HG03469 (cell line): ENCODE measurements around the gene AIF1L.

ENCODE experiments used
- ATAC-seq: cut with Tn5 transposase; IDR thresholded peaks from one replicate; pipeline ENCODE4 v1.9.1; 2021; ENCODE audit warnings: mild to moderate bottlenecking, moderate library complexity, moderate number of reproducible peaks; ENCODE audit not compliant: unreplicated experiment

AIF1L gene

DNA sequence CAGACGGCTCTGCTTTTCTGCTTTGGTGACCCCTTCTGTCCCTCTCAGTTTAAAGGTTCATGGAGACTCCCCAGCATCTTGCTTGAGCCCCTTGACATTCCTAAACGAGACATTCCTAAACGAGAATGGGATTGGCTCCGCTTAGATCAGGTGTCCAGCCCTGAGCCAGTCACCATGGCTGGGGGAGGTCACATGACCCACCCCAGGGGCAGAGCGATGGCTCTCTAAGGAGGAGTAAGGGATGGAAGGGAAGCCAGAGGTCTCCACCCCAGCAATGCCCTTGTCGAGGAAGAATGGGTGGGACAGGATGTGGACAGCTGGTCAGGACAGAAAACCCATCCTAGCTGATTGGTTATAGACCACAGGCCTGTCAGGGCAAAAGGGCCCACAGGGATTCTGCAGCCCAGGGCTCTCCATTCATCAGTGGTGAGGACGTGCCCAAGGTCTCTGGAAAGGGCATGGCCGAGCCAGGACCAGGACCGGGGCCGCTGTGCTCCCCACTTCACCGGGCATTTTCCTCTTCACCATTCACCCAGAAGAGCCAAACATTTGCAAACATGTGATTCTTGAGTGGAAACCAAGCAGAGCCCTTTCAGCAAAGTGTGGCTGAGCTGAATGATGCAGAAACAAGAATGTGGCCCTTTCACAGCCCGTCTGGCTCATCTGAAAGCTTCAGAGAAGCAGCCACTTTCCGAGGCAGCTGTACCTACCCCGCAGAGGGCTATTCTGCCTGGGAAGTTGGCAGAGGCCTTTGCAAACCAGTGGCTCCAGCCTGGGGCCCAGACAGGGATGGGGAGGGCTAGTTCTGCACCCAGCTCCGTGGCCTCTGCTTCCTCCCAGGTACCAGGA lies 19.8 kb upstream of the AIF1L start:
- no peak for ATAC-seq

DNA sequence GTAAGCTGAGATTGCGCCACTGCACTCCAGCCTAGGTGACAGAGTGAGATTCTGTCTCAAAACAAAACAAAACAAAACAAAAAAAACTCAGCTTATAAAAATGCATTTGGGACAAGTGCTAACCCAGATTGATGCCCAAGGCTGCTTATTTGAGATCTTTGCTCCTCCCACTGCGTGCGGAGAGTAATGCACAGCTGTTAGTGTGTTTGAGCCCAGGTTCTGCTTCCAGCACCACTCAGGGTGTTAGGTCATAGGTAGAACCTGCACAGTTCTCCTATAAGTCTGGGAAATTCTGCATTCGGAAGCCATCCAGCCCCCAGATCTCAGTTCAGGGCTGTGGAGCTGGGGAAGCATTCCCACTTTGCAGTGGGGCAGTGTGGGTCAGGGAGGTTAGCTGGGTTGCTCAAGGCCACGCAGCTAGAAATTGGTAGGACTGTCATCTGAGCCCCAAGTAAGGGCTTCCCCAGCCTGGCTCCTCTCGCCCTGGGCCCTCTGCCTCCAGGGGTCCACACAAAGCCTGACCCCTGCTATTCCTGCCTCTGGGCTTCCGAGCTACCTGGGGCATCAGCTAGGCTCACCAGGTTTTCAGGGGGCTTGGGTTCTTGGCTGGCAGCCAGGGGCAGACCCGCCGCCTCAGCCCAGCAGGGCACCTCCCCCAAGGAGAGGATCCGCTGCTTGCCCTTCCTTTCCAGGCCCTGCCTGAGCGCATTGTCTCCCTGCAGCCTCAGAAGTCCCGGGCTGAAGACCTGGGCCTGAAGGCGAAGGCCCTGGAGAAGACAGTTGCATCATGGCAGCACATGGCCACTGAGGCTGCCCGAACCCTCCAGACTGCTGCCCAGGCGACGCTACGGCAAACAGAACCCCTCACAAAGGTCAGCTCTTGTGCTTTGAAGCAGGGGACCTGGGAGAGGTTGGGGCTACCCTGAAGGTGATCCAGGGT lies 17.6 kb upstream of the AIF1L start:
- ATAC-seq = no peak

DNA sequence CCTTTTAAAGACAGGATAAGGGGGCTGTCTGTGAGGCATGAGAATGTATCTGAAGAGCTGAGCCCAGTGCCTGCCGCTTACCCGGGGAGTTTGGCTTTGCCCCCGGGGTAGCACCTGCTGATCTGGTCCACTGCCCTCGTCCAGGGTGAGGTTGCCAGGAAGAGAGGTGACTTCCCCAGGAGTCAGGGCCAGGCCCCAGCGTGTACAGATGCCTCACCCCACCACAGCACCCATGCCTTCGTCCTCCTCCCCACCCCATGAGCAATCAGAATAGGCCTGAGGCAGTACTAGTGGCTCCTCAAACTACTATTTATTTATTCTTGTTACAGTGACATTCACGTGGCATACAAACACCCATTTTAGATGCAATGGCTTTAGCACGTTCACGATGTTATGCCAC lies 15.7 kb upstream of the AIF1L start:
- ATAC-seq = no peak

DNA sequence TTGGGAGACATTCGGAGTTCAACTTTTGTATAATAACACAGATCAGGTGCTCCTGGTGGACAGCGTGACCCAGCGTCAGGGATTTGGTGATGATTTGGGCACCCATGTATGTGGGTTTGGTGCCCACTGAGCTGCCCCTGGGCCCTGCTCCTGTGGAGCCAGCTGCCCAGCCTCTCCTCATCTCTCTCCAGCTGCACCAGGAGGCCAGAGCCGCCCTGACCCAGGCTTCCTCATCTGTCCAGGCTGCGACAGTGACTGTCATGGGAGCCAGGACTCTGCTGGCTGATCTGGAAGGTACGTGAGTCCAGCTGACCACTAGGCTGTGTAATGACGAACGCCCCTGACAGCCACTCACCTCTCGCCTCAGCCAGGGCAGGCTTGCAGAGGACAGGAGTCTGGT lies 14.5 kb upstream of the AIF1L start:
- ATAC-seq = no peak

DNA sequence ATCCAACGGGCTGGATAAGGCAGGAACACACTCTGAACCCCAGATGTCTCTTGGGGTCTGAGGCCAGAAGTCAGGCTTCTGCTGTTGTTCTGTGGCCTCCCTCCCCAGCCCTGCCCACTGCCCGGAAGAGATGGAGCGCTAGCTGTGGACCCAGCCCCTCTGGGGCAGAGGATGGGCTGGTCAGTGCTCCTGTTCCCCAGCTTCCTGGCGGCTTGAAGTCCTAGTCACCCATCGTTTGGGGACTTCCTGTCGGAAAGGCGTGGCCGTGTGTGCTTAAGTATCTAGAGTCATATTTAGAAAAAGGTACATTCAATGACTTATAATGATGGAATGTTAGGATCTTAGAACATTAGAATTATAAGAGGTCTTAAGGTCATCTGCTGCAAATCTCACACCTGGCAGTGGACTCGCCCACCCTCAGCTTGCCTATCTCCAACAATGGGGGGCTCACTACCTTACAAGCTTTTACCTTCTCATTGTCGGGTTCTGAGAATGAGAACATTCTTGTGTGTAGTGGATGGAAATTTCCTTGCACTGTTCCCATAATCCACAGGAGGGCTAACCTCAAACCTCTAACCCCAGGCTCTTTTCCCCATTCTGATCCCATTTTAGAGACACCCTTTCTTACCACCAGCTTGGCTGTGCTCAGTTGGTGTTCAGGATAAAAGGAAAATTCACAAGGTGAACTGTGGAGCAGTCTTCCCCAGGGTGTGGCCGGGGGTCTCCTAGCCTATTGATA lies 13.4 kb upstream of the AIF1L start:
- ATAC-seq = no peak

DNA sequence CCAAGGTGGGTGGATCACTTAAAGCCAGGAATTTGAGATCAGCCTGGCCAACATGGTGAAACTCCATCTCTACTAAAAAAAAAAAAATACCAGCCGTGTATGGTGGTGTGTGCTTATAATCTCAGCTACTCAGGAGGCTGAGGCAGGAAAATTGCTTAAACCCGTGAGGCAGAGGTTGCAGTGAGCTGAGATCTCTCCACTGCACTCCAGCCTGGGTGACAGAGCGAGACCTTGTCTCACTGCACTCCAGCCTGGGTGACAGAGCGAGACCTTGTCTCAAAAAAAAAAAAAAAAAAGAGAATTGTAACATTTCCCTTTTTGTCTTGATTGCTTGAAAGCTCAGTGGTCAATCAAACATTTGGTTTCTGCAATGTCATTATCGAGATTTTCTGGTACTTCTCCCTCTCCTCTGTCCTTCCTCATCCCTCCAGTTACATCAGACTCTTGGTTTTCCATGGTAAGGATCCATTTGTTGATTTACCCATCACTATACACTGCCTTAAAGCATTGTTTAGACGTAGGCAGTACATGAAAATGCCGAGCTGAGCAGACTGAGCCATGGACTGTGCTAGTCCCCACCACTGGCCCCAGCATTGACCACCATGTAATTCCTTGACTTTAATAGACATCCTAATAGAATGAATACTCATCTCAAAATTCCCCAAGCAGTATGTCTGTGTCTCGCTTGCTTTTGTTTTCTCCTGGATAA lies 11.5 kb upstream of the AIF1L start:
- no peak for ATAC-seq

DNA sequence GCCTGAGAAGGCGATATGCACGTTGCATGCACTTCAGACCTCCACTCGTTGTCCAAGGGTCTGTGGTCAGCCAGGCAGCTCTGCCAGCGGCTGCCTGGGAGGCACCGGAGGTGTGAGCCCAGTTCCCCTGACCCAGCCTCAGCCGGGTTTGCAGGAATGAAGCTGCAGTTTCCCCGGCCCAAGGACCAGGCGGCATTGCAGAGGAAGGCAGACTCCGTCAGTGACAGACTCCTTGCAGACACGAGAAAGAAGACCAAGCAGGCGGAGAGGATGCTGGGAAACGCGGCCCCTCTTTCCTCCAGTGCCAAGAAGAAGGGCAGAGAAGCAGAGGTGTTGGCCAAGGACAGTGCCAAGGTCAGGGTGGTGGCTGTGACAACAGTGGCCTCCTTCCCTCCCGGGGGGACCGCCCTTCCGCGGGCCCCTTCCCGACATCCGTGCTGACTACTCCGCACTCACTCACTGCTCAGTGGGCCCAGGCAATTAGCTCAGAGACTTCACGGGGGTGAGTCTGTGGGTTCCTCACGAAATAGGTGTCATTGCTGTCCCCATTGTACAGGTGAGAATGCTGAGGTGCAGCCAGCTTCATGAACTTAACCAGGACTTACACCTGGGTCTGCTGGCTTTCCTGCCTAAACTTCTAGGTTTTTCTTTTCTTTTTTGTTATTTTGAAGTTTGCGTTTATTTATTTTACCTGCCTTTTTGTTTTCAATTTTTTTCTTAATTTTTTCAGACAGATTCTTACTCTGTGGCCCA lies 10.8 kb upstream of the AIF1L start:
- ATAC-seq = no peak

DNA sequence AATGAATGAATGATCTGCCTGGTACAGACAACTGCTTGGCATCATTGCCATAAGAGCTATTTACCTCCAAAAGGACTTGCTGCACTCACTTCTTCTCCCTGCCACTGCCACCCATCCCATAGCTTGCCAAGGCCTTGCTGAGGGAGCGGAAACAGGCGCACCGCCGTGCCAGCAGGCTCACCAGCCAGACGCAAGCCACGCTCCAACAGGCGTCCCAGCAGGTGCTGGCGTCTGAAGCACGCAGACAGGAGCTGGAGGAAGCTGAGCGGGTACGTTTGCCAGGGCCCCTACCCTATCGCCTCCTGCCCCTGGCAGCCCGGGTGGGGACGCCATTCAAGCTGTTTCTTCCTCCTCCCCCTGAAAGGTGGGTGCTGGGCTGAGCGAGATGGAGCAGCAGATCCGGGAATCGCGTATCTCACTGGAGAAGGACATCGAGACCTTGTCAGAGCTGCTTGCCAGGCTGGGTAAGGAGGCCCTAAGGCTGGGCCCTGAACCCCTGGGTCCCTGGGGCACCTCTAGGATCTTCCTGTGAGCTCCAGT lies 8.9 kb upstream of the AIF1L start:
- ATAC-seq = no peak

DNA sequence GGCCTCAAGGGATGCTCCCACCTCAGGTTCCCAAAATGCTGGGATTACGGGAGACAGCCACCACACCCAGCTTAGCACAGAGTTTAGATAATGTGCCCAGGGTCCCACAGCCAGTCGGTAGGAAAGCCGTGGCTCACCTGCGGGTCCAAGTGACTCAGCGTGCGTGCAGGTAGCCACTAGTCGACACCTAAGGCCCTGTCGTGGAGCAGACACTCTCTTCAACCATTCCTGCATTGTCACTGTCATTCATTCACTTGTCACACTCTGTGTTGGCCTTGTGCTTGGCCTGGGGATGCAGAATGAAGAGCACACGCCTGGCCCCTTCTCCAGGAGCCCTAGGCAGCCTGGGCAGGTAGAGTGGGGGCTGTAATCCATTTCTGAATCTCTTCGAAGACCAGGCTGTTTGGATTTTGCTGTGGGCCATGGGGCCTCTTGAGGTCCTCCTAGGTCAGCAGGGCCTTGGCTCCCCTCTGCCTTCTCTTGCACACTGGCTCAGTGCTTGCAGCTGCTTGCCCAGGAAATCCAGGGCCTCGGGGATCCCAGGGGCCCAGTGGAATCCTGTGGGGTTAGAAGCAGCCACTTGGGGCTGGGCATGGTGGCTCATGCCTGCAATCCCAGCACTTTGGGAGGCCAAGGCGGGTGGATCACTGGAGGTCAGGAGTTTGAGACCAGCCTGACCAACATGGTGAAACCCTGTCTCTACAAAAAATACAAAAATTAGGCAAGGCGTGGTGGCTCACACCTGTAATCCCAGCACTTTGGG lies 6.1 kb upstream of the AIF1L start:
- no peak for ATAC-seq

DNA sequence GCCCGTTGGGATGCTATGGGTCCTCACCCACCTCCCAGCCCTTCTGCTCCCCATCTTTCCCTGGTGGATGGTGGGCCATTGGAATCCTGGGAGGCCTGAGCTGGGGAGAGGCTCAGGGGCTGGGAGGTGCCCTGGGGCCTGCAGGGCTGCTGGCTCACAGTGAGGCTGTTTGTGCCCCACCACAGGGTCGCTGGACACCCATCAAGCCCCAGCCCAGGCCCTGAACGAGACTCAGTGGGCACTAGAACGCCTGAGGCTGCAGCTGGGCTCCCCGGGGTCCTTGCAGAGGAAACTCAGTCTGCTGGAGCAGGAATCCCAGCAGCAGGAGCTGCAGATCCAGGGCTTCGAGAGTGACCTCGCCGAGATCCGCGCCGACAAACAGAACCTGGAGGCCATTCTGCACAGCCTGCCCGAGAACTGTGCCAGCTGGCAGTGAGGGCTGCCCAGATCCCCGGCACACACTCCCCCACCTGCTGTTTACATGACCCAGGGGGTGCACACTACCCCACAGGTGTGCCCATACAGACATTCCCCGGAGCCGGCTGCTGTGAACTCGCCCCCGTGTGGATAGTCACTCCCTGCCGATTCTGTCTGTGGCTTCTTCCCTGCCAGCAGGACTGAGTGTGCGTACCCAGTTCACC lies 4.9 kb upstream of the AIF1L start:
- ATAC-seq = no peak

DNA sequence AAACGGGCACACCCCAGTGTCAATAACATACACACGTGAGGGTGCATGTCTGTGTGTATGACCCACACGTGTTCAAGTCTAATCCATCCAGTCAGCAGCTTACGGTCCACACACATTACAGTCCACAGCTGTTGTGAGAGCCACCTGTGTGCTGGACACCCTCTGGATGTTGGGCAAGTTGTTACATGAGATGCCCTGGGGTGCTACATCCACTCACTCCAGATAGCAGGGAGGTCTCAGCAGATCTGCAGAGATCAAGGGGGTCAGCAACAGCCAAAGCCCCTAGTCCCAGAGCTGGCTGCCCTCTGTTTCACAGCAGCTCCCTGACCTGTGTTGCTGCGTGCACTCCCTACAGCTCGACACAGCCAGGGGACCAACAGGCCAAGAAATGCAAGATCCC lies 4.3 kb upstream of the AIF1L start:
- ATAC-seq = no peak

DNA sequence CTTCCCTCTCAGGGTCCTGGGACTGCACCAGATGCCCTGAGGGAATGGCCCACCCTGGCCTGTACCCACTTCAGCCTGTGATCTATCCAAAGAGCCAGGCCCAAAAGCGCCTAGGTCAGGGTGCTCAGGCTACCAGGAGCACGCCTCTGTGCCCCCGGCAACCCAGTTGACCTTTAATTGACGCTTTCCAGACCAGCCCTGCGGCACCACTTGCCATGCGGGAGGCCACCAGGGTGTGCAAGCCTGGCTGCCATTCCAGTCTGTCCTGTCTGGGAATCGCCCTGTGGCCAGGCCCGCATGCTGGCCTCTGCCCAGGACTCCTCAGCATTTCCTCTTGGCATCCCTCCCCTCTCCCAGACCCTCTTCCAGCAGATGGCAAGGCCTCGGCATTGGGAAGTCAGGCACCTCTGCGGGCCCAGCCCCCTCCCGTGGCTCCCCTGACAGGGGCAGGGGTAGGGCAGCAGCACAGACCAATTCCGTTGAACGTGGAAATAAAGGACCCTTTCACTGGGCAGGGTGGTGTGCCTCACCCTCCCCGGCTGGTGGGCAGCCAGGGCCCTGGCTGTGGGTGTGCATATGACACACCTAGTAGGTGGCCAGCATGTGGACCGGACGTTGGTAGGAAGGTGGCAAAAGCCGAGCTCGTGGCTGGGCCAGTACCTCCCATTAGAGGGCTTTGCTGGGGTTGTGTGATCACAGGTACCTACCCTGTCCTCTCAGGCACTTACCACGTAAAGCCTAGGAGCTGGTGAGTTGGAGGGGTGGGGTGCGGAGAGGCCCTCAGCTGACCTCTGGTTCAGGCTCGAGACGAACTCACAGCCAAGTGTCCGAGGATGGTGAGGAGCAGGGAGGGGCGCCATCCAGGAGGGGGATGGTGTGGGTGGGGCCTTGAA lies 3.5 kb upstream of the AIF1L start:
- no peak for ATAC-seq

DNA sequence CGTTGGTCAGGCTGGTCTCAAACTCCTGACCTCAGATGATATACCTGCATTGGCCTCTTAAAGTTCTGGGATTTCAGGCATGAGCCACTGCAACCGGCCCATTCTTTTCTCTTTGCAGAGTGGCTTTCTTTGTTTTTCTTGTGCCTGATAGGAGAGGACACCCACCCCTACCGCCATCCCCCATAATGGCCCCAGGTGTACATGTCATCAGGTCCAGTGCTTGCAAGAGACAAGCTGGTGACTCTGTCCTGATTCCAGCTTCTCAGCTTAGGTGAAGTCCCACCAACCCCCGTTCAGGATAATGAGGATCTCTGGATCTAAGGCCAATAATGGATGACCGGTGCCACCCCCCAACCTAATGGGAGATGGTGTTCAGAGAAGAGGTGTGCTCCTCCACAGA lies 2.3 kb upstream of the AIF1L start:
- ATAC-seq = no peak

DNA sequence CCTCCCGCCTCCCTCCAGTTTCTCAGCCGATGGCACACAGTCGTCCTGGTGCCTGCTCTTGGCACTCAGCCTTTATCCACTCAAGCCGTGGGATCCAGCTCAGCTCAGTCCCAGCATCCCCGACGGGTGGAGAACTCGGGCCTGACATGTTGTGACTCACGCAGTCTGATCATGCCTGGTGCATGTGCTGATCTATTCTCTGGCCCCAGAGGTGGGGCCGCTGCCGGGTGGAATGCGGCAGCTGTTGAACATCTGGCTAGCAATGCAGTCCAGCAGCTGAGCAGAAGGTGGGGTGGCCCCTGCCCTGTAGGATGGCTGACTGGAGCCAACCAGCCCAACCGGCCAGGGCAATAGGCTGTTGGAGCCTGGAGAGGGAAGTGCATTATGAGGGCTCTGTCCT lies 1.7 kb upstream of the AIF1L start:
- ATAC-seq = no peak

DNA sequence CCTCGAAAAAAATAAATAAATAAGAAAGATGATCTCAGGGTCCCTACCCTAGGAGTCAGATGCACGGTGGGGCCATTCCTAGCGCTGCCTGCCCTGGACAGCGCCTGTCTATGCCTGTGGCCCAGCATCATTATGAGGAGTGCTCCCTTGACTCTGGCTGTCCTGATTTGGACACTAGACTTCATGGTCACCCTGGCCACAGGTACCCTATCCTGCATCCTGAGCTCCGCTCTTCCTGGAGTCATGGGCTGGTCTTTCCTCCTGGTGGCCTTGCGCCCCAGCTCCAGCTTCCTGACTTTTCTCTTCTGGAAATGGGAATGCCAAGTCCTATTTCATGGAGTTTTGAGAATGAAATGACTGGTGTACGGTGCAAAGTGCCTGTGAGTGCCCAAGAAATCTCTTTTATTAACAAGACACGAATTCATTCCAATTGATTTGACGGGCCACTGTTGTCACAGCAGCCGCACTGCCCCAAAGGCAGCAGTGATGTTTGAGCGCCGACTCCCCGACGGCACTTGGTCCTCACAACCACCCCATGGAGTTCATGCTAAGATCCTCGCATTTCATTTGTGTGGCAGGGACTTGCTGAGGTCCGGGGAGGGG lies 564 bp upstream of the AIF1L start:
- no peak for ATAC-seq

DNA sequence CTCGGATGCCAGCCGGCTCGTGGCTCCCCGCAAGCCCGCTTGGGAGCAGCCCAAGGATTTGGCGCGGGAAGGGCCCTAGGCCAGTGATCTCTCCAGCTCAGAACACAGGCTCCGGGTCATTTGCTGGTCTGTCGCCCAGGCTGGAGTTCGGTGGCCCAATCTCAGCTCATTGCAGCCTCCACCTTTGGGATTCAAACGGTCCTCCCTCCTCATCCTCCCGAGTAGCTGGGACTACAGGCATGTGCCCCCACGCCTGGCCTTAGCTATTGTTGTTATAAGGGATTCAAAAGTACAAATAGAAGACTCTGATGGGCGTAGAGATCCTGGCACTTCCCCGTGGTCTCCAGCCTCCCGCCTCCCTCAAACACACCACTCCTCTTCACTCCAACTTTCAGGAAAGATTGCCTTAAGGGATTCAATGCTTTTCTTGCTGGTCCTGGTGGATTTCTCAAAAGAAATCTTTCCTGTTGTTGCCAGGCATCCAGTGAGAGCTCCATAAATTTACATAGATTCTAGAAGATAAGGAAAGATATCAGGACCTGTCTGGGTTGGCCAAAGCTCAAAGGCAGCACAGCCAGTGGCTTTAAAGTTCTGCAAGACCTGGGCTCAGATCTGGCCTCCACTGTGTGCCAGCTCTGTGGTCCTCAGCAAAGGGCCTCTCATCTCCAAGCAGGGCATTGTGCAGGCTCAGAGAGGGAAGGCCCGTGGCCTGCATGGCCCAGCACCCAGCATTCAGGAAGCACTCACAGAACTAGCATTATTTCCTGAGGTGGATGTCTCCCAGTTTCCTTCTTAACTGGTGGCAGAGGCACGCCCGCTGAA lies 1.0 kb downstream of the AIF1L start:
- no peak for ATAC-seq
